HEK293 (cell line): Measurements from ENCODE around the gene FOXP1.
A peak's percentile ranks its signal among the peaks of the same experiment; 100 is the strongest.

Experiments used
- FEZF1 ChIP-seq: fragments of 450-650 bp; formaldehyde crosslinking; IDR thresholded peaks from 2 replicates; pipeline ENCODE4 v1.5.1; 2016; ENCODE audit warnings: missing biosample characterization, missing genetic modification characterization
- KLF10 ChIP-seq: fragments of 450-650 bp; IDR thresholded peaks from 2 replicates; pipeline ENCODE4 v1.5.1; 2018; ENCODE audit warnings: missing biosample characterization, mild to moderate bottlenecking, missing genetic modification characterization
- REPIN1 ChIP-seq: fragments of 450-650 bp; formaldehyde crosslinking; IDR thresholded peaks from 2 replicates; pipeline ENCODE4 v1.5.1; 2017; ENCODE audit warnings: missing biosample characterization, missing genetic modification characterization, low read depth
- SP2 ChIP-seq: fragments of 450-650 bp; formaldehyde crosslinking; IDR thresholded peaks from 2 replicates; pipeline ENCODE4 v1.5.1; 2016; ENCODE audit warnings: missing biosample characterization, missing genetic modification characterization
- ZBTB20 ChIP-seq: fragments of 450-650 bp; formaldehyde crosslinking; IDR thresholded peaks from 2 replicates; pipeline ENCODE4 v1.5.1; 2016; ENCODE audit warnings: missing biosample characterization, missing genetic modification characterization
- ZNF175 ChIP-seq: fragments of 450-650 bp; formaldehyde crosslinking; IDR thresholded peaks from 2 replicates; pipeline ENCODE4 v1.5.1; 2016; ENCODE audit warnings: missing biosample characterization, missing genetic modification characterization
- ZNF394 ChIP-seq: fragments of 450-650 bp; formaldehyde crosslinking; IDR thresholded peaks from 2 replicates; pipeline ENCODE4 v1.5.1; 2016; ENCODE audit warnings: missing biosample characterization, missing genetic modification characterization, mild to moderate bottlenecking, moderate library complexity, borderline replicate concordance
- ZNF426 ChIP-seq: fragments of 450-650 bp; formaldehyde crosslinking; IDR thresholded peaks from 2 replicates; pipeline ENCODE4 v1.5.1; 2017; ENCODE audit warnings: missing biosample characterization, missing genetic modification characterization, mild to moderate bottlenecking, inconsistent platforms, moderate library complexity
- ZNF561 ChIP-seq: fragments of 450-650 bp; IDR thresholded peaks from 2 replicates; pipeline ENCODE4 v1.5.1; 2018; ENCODE audit warnings: missing biosample characterization, missing genetic modification characterization, borderline replicate concordance
- ZNF621 ChIP-seq: fragments of 450-650 bp; formaldehyde crosslinking; IDR thresholded peaks from 2 replicates; pipeline ENCODE4 v1.5.1; 2017; ENCODE audit warnings: missing biosample characterization, missing genetic modification characterization
- ZNF701 ChIP-seq: fragments of 450-650 bp; formaldehyde crosslinking; IDR thresholded peaks from 2 replicates; pipeline ENCODE4 v1.5.1; 2016; ENCODE audit warnings: missing biosample characterization, missing genetic modification characterization
- ZXDB ChIP-seq: fragments of 450-650 bp; formaldehyde crosslinking; IDR thresholded peaks from 2 replicates; pipeline ENCODE4 v1.5.1; 2016; ENCODE audit warnings: missing biosample characterization, missing genetic modification characterization
- TF ChIP-seq, protein P1 (sequence below): fragments of 450-650 bp; formaldehyde crosslinking; IDR thresholded peaks from 2 replicates; pipeline ENCODE4 v1.5.1; 2016; ENCODE audit warnings: missing biosample characterization, missing genetic modification characterization
- TF ChIP-seq, protein P2 (sequence below): fragments of 450-650 bp; formaldehyde crosslinking; IDR thresholded peaks from 2 replicates; pipeline ENCODE4 v1.5.1; 2016; ENCODE audit warnings: missing biosample characterization, missing genetic modification characterization
- TF ChIP-seq, protein P3 (sequence below): fragments of 450-650 bp; formaldehyde crosslinking; IDR thresholded peaks from 2 replicates; pipeline ENCODE4 v1.5.1; 2016; ENCODE audit warnings: missing biosample characterization, missing genetic modification characterization
- TF ChIP-seq, protein P4 (sequence below): fragments of 450-650 bp; formaldehyde crosslinking; conservative IDR thresholded peaks from 2 replicates; pipeline ENCODE4 v1.5.1; 2016; ENCODE audit warnings: low read depth, missing biosample characterization, missing genetic modification characterization
- TF ChIP-seq, protein P5 (sequence below): fragments of 450-650 bp; formaldehyde crosslinking; IDR thresholded peaks from 2 replicates; pipeline ENCODE4 v1.5.1; 2016; ENCODE audit warnings: missing biosample characterization, missing genetic modification characterization, borderline replicate concordance
- TF ChIP-seq, protein P6 (sequence below): fragments of 450-650 bp; formaldehyde crosslinking; IDR thresholded peaks from 2 replicates; pipeline ENCODE4 v1.5.1; 2016; ENCODE audit warnings: missing biosample characterization, missing genetic modification characterization
- TF ChIP-seq, protein P7 (sequence below): fragments of 450-650 bp; formaldehyde crosslinking; IDR thresholded peaks from 2 replicates; pipeline ENCODE4 v1.5.1; 2017; ENCODE audit warnings: missing biosample characterization, missing genetic modification characterization
- TF ChIP-seq, protein P8 (sequence below): fragments of 450-650 bp; formaldehyde crosslinking; IDR thresholded peaks from 2 replicates; pipeline ENCODE4 v1.5.1; 2017; ENCODE audit warnings: missing biosample characterization, missing genetic modification characterization

The FOXP1 gene

DNA sequence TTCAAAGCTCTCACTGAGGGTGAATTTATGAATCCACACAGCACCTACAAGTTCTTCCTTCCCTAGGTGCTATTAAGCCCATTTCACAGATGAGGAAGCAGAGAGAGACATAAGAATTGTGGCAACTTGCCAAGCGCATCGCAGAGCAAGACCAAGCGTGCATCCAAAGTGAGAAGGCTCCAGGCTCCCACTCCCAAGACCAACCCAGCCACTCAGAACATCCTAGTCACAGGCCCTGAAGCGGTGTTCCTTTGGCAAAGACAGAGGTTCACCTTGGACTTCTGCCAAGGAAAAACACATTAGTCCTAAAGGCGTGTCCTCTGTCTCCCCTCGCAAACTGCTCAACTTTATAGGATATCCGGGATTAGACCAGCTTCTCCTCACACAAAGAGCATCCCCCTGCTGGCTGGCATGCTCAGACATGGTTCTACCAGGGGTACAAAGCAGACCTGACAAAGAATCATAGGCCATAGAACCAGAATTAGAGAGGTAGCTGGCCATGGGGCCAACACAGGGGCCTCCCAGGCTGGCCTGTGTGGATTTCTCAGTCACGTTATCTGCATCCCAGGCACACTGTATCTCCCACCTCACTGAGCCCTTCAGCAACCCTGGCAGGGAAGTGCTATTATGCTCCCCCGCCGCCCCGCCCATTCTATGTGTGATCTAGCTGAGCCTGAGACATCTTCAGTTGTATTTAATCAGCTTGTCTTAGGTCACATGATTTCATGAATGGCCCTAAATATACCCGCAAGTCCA is 160.2 kb downstream of the FOXP1 start (continued):
- TF ChIP-seq, protein P1, sequence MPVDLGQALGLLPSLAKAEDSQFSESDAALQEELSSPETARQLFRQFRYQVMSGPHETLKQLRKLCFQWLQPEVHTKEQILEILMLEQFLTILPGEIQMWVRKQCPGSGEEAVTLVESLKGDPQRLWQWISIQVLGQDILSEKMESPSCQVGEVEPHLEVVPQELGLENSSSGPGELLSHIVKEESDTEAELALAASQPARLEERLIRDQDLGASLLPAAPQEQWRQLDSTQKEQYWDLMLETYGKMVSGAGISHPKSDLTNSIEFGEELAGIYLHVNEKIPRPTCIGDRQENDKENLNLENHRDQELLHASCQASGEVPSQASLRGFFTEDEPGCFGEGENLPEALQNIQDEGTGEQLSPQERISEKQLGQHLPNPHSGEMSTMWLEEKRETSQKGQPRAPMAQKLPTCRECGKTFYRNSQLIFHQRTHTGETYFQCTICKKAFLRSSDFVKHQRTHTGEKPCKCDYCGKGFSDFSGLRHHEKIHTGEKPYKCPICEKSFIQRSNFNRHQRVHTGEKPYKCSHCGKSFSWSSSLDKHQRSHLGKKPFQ: peak; percentile 90
- TF ChIP-seq, protein P2, sequence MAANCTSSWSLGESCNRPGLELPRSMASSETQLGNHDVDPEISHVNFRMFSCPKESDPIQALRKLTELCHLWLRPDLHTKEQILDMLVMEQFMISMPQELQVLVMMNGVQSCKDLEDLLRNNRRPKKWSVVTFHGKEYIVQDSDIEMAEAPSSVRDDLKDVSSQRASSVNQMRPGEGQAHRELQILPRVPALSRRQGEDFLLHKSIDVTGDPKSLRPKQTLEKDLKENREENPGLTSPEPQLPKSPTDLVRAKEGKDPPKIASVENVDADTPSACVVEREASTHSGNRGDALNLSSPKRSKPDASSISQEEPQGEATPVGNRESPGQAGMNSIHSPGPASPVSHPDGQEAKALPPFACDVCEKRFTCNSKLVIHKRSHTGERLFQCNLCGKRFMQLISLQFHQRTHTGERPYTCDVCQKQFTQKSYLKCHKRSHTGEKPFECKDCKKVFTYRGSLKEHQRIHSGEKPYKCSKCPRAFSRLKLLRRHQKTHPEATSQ (tag by site-specific recombination): no peak
- TF ChIP-seq ZNF394 (tag by site-specific recombination): peak; percentile 82; the same call in 1 of the 2 replicates
- TF ChIP-seq, protein P3, sequence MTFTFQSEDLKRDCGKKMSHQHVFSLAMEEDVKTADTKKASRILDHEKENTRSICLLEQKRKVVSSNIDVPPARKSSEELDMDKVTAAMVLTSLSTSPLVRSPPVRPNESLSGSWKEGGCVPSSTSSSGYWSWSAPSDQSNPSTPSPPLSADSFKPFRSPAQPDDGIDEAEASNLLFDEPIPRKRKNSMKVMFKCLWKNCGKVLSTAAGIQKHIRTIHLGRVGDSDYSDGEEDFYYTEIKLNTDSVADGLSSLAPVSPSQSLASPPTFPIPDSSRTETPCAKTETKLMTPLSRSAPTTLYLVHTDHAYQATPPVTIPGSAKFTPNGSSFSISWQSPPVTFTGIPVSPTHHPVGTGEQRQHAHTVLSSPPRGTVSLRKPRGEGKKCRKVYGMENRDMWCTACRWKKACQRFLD (tag by site-specific recombination): no peak
- no peak for TF ChIP-seq REPIN1
- TF ChIP-seq, protein P4, sequence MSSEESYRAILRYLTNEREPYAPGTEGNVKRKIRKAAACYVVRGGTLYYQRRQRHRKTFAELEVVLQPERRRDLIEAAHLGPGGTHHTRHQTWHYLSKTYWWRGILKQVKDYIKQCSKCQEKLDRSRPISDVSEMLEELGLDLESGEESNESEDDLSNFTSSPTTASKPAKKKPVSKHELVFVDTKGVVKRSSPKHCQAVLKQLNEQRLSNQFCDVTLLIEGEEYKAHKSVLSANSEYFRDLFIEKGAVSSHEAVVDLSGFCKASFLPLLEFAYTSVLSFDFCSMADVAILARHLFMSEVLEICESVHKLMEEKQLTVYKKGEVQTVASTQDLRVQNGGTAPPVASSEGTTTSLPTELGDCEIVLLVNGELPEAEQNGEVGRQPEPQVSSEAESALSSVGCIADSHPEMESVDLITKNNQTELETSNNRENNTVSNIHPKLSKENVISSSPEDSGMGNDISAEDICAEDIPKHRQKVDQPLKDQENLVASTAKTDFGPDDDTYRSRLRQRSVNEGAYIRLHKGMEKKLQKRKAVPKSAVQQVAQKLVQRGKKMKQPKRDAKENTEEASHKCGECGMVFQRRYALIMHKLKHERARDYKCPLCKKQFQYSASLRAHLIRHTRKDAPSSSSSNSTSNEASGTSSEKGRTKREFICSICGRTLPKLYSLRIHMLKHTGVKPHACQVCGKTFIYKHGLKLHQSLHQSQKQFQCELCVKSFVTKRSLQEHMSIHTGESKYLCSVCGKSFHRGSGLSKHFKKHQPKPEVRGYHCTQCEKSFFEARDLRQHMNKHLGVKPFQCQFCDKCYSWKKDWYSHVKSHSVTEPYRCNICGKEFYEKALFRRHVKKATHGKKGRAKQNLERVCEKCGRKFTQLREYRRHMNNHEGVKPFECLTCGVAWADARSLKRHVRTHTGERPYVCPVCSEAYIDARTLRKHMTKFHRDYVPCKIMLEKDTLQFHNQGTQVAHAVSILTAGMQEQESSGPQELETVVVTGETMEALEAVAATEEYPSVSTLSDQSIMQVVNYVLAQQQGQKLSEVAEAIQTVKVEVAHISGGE (tag by site-specific recombination): 0 out of 2 replicates have a peak, but pooled peaks have one; percentile 20
- TF ChIP-seq SP2: no peak
- TF ChIP-seq, protein P5, sequence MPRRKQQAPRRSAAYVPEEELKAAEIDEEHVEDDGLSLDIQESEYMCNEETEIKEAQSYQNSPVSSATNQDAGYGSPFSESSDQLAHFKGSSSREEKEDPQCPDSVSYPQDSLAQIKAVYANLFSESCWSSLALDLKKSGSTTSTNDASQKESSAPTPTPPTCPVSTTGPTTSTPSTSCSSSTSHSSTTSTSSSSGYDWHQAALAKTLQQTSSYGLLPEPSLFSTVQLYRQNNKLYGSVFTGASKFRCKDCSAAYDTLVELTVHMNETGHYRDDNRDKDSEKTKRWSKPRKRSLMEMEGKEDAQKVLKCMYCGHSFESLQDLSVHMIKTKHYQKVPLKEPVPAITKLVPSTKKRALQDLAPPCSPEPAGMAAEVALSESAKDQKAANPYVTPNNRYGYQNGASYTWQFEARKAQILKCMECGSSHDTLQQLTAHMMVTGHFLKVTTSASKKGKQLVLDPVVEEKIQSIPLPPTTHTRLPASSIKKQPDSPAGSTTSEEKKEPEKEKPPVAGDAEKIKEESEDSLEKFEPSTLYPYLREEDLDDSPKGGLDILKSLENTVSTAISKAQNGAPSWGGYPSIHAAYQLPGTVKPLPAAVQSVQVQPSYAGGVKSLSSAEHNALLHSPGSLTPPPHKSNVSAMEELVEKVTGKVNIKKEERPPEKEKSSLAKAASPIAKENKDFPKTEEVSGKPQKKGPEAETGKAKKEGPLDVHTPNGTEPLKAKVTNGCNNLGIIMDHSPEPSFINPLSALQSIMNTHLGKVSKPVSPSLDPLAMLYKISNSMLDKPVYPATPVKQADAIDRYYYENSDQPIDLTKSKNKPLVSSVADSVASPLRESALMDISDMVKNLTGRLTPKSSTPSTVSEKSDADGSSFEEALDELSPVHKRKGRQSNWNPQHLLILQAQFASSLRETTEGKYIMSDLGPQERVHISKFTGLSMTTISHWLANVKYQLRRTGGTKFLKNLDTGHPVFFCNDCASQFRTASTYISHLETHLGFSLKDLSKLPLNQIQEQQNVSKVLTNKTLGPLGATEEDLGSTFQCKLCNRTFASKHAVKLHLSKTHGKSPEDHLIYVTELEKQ: no peak
- TF ChIP-seq ZNF426 (tag by site-specific recombination): no peak
- no peak for TF ChIP-seq KLF10
- TF ChIP-seq, protein P6, sequence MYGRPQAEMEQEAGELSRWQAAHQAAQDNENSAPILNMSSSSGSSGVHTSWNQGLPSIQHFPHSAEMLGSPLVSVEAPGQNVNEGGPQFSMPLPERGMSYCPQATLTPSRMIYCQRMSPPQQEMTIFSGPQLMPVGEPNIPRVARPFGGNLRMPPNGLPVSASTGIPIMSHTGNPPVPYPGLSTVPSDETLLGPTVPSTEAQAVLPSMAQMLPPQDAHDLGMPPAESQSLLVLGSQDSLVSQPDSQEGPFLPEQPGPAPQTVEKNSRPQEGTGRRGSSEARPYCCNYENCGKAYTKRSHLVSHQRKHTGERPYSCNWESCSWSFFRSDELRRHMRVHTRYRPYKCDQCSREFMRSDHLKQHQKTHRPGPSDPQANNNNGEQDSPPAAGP (tag by site-specific recombination): no peak; the same call in 1 of the 2 replicates
- TF ChIP-seq FEZF1 (tag by site-specific recombination): peak; percentile 48
- TF ChIP-seq, protein P7, sequence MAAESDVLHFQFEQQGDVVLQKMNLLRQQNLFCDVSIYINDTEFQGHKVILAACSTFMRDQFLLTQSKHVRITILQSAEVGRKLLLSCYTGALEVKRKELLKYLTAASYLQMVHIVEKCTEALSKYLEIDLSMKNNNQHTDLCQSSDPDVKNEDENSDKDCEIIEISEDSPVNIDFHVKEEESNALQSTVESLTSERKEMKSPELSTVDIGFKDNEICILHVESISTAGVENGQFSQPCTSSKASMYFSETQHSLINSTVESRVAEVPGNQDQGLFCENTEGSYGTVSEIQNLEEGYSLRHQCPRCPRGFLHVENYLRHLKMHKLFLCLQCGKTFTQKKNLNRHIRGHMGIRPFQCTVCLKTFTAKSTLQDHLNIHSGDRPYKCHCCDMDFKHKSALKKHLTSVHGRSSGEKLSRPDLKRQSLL (tag by site-specific recombination): no peak
- TF ChIP-seq ZXDB (tag by site-specific recombination): no peak
- TF ChIP-seq ZNF561 (tag by site-specific recombination): peak; percentile 18; the same call in 1 of the 2 replicates
- no peak for TF ChIP-seq ZBTB20 (tag by site-specific recombination)
- no peak for TF ChIP-seq ZNF175 (tag by site-specific recombination)
- TF ChIP-seq ZNF621 (tag by site-specific recombination): no peak
- TF ChIP-seq, protein P8, sequence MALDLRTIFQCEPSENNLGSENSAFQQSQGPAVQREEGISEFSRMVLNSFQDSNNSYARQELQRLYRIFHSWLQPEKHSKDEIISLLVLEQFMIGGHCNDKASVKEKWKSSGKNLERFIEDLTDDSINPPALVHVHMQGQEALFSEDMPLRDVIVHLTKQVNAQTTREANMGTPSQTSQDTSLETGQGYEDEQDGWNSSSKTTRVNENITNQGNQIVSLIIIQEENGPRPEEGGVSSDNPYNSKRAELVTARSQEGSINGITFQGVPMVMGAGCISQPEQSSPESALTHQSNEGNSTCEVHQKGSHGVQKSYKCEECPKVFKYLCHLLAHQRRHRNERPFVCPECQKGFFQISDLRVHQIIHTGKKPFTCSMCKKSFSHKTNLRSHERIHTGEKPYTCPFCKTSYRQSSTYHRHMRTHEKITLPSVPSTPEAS: no peak
- no peak for TF ChIP-seq ZNF701 (tag by site-specific recombination)
